ENCODE data around the gene CYP3A7.

DNA sequence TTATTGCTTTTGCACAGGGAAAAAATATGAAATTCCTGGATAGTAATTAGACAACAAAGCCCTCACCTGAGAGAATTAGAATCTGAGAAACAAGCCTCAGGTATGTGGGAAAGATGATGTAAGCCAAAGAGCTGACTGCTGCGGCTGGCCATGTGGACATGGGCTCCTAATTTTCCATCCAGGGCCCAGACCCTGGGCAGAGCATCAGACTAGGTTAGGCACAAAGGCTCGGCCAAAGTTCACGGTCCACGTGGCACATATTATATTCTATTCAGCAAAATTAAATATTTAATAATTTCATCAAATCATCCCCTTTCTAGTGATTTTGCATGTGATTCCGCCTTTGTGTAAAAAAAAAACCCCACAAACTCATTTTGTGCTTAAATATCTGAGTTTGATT lies 43.9 kb upstream of the CYP3A7 start:
- TF ChIP-seq CTCF (IDR thresholded peaks at IDR 0.05) (no peak), POLR2A (IDR thresholded peaks at IDR 0.05) (no peak)
